ENCODE measurements around the gene LTA4H.

- TF ChIP-seq EZH2phosphoT487 (IDR thresholded peaks at IDR 0.05; ENCODE audit: insufficient read depth, low read depth) (no peak), EZH2 (IDR thresholded peaks at IDR 0.05; ENCODE audit: insufficient read depth, poor library complexity, severe bottlenecking) (no peak)
These were observed 69.0 kb downstream of the LTA4H start for GRCh38 chr12:95966287-95966870.
